Stimulated activated naive B cell treated with anti-CD40 and anti-IgM and Interleukin-4, amounts not matched to agents 10 μg/mL and 1 μg/mL and 100 μg/mL, for 72 hours (primary cell): Measurements from ENCODE around the gene NYNRIN.
"Not testable (repeated sequence)": the region's sequence is repeated elsewhere in the genome, so short reads cannot be mapped to it uniquely, and the experiment has no call there.

Experiments
- ATAC-seq, 2 donors: fragments of 150-1000 bp; cut with Tn5 transposase; replicated peaks; 2 replicates each; pipeline ENCODE4 v1.10.0; 2021; ENCODE audit warnings: moderate library complexity in 1 of 2
- DNase-seq: peaks from one replicate; pipeline ENCODE4 v3.0.0; 2021
- H3K27ac Mint-ChIP-seq: one replicate; pipeline ENCODE4 v1.8.0; 2022; ENCODE audit warnings: mild to moderate bottlenecking, mixed read lengths
- H3K27me3 Mint-ChIP-seq, 2 donors: one replicate each; pipeline ENCODE4 v1.8.0; 2022; ENCODE audit warnings: mixed read lengths in 2 of 2
- H3K36me3 Mint-ChIP-seq, 2 donors: one replicate each; pipeline ENCODE4 v1.8.0; 2022; ENCODE audit warnings: mixed read lengths in 2 of 2, mild to moderate bottlenecking in 1 of 2
- H3K4me1 Mint-ChIP-seq, 2 donors: one replicate each; pipeline ENCODE4 v1.8.0; 2022; ENCODE audit warnings: mixed read lengths in 2 of 2, mild to moderate bottlenecking in 1 of 2
- H3K4me3 Mint-ChIP-seq, 2 donors: one replicate each; pipeline ENCODE4 v1.8.0; 2022; ENCODE audit warnings: mild to moderate bottlenecking in 2 of 2, mixed read lengths in 2 of 2, moderate library complexity in 1 of 2
- H3K9me3 Mint-ChIP-seq, 2 donors: one replicate each; pipeline ENCODE4 v1.8.0; 2022; ENCODE audit warnings: mixed read lengths in 2 of 2, mild to moderate bottlenecking in 1 of 2

Gene NYNRIN

DNA sequence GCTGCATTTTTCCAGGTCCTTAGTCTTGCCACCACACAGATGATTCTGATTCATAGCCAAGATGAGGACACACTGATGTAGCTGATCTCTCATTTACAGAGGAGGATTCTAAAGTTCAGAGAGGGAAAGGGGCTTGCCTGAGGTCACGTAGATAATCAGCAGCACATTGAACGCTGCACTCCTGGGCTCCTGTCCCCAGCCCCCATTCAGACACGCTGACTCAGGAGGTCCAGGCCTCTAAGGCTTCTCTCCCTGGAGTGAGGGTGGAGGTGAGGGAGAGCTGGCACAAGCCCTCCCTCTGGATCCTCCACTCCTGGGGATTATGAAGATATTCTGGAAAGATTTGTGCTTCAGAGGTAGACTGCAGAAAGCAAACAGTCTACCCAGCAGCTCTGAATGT is 20.5 kb upstream of the NYNRIN start:
- Mint-ChIP-seq H3K27ac (no peak overlapping the region), H3K4me3 (no peak overlapping the region), H3K36me3 (no peaks in the 10 kb centered on the region), H3K9me3 (no peaks in the 10 kb centered on the region), H3K4me1 (peaks cover 0 to 1% of the 10 kb centered on the region in 2 donors), H3K27me3 (peaks cover 5 to 9% of the 10 kb centered on the region in 2 donors)
- no peak for ATAC-seq
- DNase-seq = no peak

GRCh38 chr14:24378981-24379906 is 19.6 kb upstream of the NYNRIN start:
- Mint-ChIP-seq H3K36me3 (no peaks in the 10 kb centered on the region), H3K27me3 (peaks cover 9% of the 10 kb centered on the region in 2 donors), H3K4me1 (peaks cover 0 to 1% of the 10 kb centered on the region in 2 donors), H3K4me3 (no peak overlapping the region), H3K27ac (no peak overlapping the region), H3K9me3 (no peaks in the 10 kb centered on the region)
- ATAC-seq = no peak
- no peak for DNase-seq

DNA sequence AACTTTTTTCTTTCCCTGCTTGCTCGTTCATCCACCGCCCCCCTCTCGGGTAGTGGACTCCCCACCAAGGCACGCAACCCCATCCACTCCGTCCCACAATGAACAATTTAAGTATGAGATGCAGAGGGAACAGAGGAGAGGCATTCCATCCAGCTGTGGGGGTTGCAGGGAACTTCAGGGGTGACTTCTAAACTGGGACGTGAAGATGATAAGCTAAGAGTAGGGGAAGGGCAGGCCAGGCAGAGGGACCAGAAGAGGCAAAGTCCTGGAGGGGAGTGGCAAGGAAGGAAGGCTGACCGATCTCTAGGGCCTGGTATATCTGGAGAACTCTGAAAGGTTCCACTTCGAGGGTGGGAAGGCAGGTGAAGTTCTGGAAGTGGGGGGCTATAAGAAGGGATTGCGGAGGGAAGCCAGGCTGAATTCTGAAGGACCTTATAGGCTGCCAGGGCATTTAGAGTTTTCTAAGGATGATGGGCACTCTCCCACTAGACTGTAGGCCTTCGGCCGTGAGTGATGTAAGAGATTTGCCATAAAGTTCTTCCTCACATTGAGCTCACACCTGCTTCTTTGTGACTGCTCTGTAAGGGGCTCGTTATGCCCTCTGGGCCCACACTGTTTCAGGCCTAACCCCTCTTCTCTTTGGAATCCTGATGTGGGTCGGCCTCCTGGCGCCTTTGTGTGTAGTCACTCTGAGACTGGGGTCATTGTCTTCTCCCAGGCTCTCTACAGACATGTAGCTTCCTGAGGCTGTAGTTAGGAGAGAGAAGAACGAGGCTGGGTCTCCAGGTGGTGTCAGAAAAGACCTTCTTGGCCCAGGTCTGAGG is 18.7 kb upstream of the NYNRIN start:
- Mint-ChIP-seq H3K4me1 (peaks cover 0 to 1% of the 10 kb centered on the region in 2 donors), H3K27ac (no peak overlapping the region), H3K4me3 (no peak overlapping the region), H3K27me3 (peaks cover 5 to 9% of the 10 kb centered on the region in 2 donors), H3K9me3 (no peaks in the 10 kb centered on the region), H3K36me3 (no peaks in the 10 kb centered on the region)
- no peak for ATAC-seq
- DNase-seq = no peak

DNA sequence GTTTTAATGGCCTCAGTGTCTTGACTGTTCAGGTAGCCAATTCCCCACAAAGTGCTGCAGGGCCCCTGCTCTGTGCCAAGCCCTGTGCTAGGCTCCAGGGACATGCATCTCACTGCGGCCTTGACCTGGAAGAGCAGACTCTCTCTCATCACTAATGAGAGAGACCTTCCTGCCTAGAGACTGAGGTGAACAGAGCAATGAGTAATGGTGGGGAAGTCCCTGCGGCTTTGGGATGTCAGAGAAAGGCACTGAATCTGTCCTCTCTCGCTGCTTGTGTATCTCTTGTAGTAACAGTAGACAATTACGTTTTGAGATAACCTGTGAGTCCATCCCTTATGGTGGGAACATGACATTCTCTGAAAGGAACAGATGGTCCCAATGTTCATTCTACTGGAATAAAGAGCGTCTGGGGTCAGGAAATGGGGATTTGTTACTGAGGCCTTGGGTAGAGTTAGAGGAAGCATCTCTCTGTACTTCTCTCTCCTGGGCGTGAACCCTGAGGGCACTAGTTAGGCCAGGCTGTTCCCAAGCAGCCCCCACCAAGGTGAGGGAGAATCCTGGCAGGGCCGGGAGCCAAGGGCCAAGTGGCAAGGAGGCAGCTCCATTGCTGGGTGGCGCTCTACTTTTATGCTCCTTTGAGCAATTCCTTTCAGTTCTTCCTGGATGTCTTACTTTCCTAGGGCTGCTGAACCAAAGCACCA is 17.3 kb upstream of the NYNRIN start:
- peak; percentile 44 to 65 for ATAC-seq
- no peaks in the 10 kb centered on the region for H3K9me3 Mint-ChIP-seq

GRCh38 chr14:24382064-24382371 is 16.8 kb upstream of the NYNRIN start:
- no peaks in the 10 kb centered on the region for H3K36me3 Mint-ChIP-seq
- no peak overlapping the region for H3K4me3 Mint-ChIP-seq
- H3K9me3 Mint-ChIP-seq = no peaks in the 10 kb centered on the region
- no peak overlapping the region for H3K27ac Mint-ChIP-seq
- H3K27me3 Mint-ChIP-seq = peaks cover 4 to 8% of the 10 kb centered on the region in 2 donors
- DNase-seq = no peak
- no peak for ATAC-seq
- H3K4me1 Mint-ChIP-seq = peaks cover 0 to 1% of the 10 kb centered on the region in 2 donors

More for the DNA sequence above, 17.3 kb upstream of the NYNRIN start:
- Mint-ChIP-seq H3K27me3 (peaks cover 3 to 4% of the 10 kb centered on the region in 2 donors), H3K36me3 (no peaks in the 10 kb centered on the region), H3K4me1 (peaks cover 0 to 1% of the 10 kb centered on the region in 2 donors), H3K27ac (no peak overlapping the region), H3K4me3 (no peak overlapping the region)
- no peak for DNase-seq

- Mint-ChIP-seq H3K27ac (no peak overlapping the region), H3K27me3 (peaks cover 4 to 8% of the 10 kb centered on the region in 2 donors), H3K9me3 (no peaks in the 10 kb centered on the region), H3K36me3 (no peaks in the 10 kb centered on the region), H3K4me3 (no peak overlapping the region), H3K4me1 (no peaks in the 10 kb centered on the region)
- DNase-seq (no peak), ATAC-seq (no peak)
Measured at GRCh38 chr14:24384169-24384568, 14.6 kb upstream of the NYNRIN start.

- no peak overlapping the region for H3K27ac Mint-ChIP-seq
- DNase-seq (no peak), ATAC-seq (no peak)
- H3K9me3 Mint-ChIP-seq = no peaks in the 10 kb centered on the region
- peaks cover 4 to 8% of the 10 kb centered on the region in 2 donors for H3K27me3 Mint-ChIP-seq
- no peak overlapping the region for H3K4me3 Mint-ChIP-seq
- H3K36me3 Mint-ChIP-seq = no peaks in the 10 kb centered on the region
- H3K4me1 Mint-ChIP-seq = no peaks in the 10 kb centered on the region
Measured at GRCh38 chr14:24385524-24385923, 13.3 kb upstream of the NYNRIN start.

- Mint-ChIP-seq H3K36me3 (no peaks in the 10 kb centered on the region), H3K9me3 (no peaks in the 10 kb centered on the region), H3K4me3 (no peak overlapping the region), H3K27ac (no peak overlapping the region), H3K4me1 (peaks cover 0 to 1% of the 10 kb centered on the region in 2 donors), H3K27me3 (peaks cover 11 to 14% of the 10 kb centered on the region in 2 donors)
- DNase-seq (no peak), ATAC-seq (no peak)
Measured at GRCh38 chr14:24387009-24387345, 11.8 kb upstream of the NYNRIN start.

- not testable (repeated sequence) for H3K36me3 Mint-ChIP-seq, H3K4me3 Mint-ChIP-seq, H3K9me3 Mint-ChIP-seq, H3K4me1 Mint-ChIP-seq, ATAC-seq, DNase-seq, H3K27ac Mint-ChIP-seq
- H3K27me3 Mint-ChIP-seq = peaks cover 14 to 19% of the 10 kb centered on the region in 2 donors
Measured at GRCh38 chr14:24387579-24387978, 11.2 kb upstream of the NYNRIN start.

GRCh38 chr14:24388474-24389179 is 10.2 kb upstream of the NYNRIN start:
- ATAC-seq (no peak), DNase-seq (no peak)
- Mint-ChIP-seq H3K4me1 (peaks cover 0 to 1% of the 10 kb centered on the region in 2 donors), H3K27ac (no peak overlapping the region), H3K36me3 (no peaks in the 10 kb centered on the region), H3K9me3 (no peaks in the 10 kb centered on the region), H3K27me3 (peaks cover 14 to 24% of the 10 kb centered on the region in 2 donors), H3K4me3 (no peak overlapping the region)

- DNase-seq (no peak), ATAC-seq (no peak)
- H3K27me3 Mint-ChIP-seq = peaks cover 10 to 24% of the 10 kb centered on the region in 2 donors
- no peaks in the 10 kb centered on the region for H3K36me3 Mint-ChIP-seq
- no peak overlapping the region for H3K27ac Mint-ChIP-seq
- H3K9me3 Mint-ChIP-seq = no peaks in the 10 kb centered on the region
- peaks cover 0 to 1% of the 10 kb centered on the region in 2 donors for H3K4me1 Mint-ChIP-seq
- H3K4me3 Mint-ChIP-seq = no peak overlapping the region
Measured at GRCh38 chr14:24389226-24389848, 9.5 kb upstream of the NYNRIN start.

DNA sequence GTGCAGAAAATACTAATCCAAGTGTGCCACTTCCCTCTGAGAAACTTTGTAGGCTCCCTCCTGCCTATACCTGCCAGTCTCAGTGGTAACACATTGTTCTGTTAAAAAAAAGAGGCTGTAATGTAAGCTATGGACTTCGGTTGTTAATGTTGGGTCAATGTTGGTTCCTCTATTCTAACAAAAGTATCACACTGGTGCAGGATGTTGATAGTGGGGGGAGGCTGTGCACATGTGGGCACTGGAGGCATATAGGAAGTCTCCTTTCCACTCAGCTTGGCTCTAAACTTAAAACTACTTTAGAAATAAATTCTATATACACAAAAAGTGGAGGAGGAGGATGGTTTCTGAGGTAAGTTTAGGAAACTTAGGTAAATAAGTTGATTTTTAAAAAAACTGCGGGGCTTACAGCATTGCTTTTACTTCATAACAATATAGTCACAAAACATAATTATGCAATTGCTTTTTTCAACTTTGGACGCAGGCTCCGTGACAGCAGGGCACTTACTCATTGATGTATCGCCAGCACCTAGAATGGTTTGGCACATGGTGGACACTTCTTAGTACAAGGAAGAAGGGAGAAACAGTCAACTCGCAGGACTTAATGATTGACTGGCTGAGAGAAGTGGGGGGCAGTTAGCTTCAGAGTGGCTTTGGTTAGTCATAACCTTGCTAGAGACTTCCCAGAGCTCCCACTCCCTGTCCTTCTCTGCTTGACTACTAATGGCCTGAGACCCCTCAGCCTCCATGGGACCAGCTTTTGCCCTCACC is 7.9 kb upstream of the NYNRIN start:
- H3K27ac Mint-ChIP-seq = no peak overlapping the region
- H3K4me3 Mint-ChIP-seq = no peak overlapping the region
- peaks cover 0 to 6% of the 10 kb centered on the region in 2 donors for H3K4me1 Mint-ChIP-seq
- peaks cover 10 to 24% of the 10 kb centered on the region in 2 donors for H3K27me3 Mint-ChIP-seq
- ATAC-seq = no peak
- DNase-seq = no peak
- H3K36me3 Mint-ChIP-seq = no peaks in the 10 kb centered on the region
- H3K9me3 Mint-ChIP-seq = no peaks in the 10 kb centered on the region
